GM19455 (cell line): ENCODE results near the gene WDR72.
"Not testable (repeated sequence)": the region's sequence is repeated elsewhere in the genome, so short reads cannot be mapped to it uniquely, and the experiment has no call there.

Experiments
- ATAC-seq: cut with Tn5 transposase; IDR thresholded peaks from one replicate; pipeline ENCODE4 v1.9.1; 2021; ENCODE audit not compliant: unreplicated experiment

WDR72 gene

DNA sequence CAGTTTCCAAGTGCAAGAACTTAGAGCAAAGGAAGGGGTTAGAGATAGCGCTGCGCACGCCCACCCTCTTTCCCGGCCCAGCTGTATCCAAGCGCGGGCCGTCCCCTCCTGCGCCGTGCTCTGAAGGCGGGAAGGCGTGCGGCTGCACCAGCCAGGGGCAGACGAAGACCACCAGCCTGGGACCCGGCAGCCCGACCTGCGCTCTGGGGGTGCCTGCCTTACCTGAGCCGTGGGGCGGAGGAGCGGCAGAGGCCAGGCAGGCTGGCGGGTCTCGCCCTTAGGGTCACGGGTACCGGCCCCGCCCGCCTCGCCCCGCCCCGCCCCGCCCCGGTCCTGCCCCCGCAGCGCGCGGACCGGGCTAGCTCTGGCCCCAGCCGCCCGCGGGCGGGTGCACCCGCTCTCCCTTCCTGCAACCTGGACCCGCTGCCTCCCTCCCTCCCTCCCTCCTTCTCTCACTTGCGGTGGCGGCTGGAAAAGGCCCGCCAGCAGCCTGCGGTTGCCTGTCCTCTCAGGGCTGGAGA, at the start of gene WDR72:
WDR72 (minus strand) TSS at position 253 of the 521 bp plus-strand sequence. CDS start 26,514 bp downstream, outside the sequence.
- no peak for ATAC-seq

DNA sequence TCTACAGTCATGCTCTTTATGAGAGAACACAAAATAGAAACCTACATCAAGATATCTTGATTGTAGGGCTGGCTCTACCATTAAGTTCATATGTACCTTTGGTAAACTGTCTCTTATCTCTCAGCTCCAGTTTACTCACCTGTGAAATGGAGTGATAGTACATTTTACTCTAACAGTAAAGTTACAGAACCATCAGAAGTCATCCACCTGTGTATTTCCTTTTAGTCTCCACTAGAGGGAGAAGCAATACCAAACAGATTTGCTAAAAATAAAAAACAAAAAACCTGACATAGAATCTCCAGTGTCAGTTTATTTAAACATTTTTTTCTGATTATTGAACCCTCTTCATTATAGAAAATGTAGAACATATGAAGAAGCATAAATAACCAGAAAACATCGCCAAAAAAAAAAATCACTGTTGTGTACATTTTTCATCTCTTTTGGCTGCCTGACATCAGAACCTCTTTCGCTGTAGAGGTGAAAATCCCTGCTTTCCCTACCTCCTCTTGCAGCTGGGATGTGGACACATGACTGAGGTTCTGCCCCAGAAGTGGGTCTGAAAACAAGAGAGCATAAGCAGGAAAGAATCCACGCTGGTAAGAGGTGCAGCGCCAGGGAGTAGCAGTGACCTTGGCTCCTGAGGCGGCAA, 48.7 kb upstream of the WDR72 start:
- ATAC-seq = no peak

DNA sequence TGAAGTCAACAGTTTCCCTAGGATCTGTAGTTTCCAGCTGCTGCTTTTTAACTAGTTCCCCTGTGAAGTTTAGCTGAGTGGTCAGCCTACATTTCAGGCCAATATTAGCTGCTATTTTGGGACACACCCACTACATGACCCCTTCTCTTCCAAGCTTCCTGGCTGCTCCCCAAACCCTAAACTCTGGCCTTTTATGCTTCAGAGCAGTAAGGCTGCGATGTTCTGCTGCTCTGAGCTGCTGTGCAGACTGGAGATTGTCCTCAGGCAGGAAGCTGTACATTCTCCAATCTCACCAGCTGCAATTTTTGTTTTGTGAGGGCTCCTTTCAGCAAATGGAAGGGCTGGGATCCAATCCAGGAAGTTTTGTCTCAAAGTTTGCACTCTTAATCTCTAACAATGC, 48.0 kb upstream of the WDR72 start:
- ATAC-seq = no peak

DNA sequence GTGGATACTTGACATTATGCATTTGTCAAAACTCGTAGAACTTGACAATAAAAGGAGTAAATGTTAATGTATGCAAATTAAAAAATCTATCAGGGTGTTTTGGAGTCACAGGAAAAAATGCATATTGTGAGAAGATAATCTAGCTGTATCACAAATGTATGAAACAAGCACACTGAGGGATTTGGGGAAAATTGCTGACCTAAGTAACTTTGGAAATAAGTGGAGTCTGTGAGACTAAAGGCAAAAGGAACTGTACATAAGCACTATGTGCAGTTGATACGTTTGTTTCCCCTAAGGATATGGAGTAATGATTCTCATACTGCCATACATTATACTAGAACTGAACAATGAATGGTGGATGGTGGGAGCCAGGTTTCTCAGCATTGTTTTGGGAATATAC, 43.2 kb upstream of the WDR72 start:
- ATAC-seq = no peak

DNA sequence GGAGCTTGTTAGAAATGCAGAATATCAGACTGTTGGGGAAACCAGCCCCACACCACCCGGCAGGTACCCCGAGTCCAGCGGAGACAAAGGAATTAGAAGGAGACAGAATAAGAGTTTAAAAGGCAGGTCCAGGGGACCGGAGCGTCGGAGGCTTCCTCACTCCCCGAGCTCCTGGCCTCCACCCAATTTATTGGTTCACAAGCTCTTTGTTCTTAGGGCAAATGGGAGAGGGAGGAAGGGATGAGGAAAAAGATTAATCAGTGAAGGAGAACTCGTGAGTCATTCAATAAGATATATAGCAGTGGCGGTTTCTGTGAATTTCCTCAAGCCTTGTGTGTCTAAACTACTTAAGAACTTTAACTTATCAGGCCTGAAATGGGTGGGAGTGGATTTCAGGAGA, 32.1 kb upstream of the WDR72 start:
- ATAC-seq = no peak

DNA sequence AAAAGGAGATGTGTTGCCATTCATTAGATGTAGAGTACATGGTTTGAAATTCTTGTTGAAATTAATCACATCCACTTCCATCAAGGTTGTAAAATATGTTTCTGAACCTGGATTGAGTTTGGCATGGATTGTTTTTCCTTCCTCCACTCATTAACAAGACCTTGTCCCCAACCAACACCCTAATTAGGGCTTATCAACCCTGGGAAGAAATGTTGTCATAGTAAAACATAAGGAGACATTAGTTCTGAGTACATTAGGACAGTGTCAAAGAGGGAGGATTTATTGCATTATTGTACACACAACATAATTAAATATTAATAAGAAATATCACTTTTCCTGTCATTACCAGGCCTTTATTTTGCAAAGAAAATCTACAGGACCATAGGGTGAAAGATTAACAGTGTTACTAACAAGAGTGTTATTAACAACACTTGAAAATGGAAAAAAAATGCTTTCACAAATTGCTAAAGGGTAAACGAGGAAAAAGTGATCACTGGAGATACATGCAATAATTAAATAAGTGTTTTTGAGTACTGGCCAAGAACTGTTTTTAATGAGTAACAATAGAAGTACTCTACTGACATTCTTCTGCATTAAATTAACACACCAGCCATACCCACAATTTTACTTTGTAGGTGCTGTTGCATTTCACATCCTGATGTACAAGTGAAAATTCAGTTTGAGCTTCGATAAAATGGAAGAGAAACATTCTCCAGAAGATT, 30.4 kb upstream of the WDR72 start:
- no peak for ATAC-seq

DNA sequence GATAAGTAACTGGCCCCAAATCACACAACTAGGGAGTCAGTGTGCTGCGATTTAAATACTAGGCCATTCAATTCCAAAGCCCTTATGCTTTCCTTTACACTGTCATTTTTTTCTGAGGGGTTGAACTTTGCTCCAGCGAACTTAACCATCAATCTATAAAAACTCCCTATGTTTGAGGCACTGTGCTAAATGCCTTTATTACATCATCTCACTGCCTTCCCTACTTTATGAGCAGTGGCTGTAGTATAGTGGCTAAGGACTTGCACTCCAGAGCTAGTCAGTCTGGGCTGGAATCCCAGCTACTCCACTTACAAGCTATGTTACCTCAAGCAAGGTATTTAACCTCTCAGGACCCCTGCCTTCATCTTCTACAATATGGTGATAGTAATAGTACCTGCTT, 26.9 kb upstream of the WDR72 start:
- no peak for ATAC-seq

DNA sequence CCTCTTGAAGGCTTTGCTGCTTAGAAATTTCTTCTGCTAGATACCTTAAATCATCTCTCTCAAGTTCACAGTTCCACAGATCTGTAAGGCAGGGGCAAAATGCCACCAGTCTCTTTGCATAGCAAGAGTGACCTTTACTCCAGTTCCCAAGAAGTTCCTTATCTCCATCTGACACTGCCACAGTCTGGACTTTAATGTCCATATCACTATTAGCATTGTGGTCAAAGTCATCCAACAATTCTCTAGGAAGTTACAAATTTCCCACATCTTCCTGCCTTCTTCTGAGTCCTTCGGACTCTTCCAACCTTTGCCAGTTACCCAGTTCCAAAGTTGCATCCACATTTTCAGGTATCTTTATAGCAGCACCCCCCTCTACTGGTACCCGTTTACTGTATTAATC, 25.8 kb upstream of the WDR72 start:
- ATAC-seq = not testable (repeated sequence)

DNA sequence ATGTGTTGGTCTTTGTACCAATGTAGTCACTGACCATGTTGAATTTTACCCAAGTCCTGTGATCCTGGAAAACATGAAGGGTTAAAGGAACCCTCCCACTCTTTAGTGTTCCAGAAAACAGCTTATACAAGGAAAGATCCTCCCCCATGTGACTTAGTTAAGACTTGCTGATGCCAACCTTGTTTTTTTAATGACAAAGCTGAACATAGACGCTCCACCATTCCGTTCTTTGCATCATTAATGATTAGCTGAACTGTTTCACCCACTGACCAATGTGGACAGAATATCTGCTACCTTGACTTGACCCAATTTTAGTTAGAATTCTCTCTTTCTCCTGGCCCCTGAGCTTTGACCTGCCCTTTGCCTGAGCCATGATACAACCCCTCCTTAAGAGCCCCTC, 3.5 kb upstream of the WDR72 start:
- no peak for ATAC-seq

DNA sequence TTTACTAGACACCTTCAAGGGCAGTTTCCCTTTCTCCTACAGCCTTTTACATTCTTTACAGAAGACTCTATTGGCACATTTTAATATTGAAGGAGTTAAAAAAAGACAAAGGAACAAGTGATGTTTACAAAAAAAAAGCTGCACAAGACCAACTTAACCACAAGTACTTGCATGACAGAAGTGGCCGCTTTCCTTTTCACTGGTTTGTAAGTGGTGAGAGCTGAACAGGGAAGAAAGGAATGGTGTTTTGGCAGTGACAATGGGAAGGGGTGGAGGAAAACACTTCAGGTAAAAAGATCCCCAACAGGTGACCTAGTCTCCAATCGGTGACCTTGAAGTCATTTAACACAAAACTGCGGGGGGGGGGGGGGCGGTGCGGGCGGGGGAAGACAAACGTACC, 1.1 kb downstream of the WDR72 start:
- no peak for ATAC-seq

DNA sequence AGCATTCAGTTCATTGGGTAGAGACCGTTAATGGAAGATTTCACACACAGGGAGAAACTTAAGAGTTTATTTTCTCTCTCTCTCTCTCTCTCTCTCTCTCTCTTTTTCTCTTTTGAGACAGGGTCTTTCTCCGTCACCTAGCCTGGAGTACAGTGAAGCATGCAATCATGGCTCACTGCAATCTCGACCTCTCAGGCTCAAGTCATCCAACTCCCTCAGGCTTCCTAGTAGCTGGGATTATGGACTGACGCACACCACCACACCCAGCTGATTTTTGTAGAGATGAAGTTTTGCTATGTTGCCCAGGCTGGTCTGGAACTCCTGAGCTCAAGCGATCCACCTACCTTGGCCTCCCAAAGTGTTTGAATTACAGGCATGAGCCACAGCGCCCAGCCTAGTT, 1.6 kb downstream of the WDR72 start:
- ATAC-seq = no peak

DNA sequence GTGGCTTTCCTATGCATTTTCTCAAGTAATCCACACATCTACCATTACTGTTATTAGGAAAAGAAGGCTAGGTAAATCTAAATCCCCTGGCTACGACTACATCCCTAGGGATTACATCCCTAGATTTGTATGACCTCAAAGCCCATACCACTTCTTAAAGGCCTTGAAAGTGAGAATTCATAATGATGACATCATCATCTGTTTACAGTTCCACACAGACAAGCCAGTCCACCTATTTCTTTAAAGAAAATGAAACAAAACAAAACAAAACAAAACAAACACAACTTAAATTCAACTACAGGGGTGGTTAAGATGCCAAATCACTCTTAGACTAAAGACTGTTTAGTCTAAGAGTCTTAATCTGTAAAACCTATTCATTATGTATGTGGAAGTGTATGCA, 5.7 kb downstream of the WDR72 start:
- no peak for ATAC-seq

DNA sequence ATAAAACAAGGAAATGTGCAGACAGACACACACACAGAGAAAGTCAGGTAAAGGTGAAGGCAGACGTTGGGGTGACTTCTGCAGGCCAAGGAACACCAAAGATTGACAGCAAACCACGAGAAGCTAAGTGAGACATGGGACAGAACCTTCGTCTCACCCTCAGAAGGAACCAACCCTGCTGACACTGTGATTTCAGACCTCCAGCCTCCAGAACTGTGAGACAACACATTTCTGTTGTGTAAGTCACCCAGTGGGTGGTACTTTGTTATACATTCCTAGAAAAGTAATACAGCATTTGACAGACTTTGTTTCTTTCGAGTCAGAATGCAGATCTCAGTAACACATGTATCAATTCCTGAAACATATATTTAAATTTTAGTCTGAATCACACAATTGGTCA, 7.1 kb downstream of the WDR72 start:
- ATAC-seq = no peak

DNA sequence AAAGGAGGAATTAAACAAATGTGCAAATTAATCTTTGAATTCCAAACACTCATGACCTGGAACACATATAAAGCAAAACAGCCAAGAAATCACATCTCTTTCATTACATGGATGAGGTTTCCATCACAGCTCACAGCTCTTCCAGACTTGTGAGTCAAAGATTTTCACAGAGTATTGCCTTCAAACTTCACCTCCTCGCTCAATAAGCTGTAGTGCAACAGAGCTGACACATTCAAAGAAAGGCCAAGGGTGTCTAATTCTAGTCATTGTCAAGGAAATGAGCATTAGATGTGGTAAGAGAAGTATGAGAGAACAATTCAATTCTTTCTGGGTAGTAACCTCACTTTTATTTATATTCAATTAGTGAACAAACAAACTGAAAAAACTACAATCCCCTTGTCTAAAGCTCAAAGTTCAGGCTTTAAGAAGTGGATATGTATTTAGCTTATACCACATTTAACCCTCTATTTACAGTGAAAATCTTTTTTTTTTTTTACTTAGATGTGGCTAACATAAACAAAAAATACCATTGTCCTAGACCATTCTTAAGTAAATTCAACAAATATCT, 11.9 kb downstream of the WDR72 start:
- no peak for ATAC-seq

DNA sequence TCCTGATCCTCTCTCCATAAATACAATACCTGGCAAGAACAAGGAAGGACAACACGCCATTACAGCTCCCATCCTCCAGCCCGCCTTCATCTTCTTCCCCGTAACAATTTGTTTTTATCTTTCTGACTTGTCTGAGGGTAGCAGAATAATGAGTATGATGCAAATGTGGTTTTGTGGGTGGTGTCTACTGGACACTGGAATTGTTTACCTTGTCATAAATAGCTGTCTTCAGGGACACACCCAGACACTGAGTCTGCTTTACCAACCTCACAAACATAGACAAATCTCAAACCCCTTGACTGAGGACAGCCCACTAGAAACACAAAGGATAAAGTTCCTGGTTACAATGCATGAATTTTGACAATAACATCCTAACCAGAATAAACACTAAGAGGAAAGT, 13.4 kb downstream of the WDR72 start:
- ATAC-seq = no peak

DNA sequence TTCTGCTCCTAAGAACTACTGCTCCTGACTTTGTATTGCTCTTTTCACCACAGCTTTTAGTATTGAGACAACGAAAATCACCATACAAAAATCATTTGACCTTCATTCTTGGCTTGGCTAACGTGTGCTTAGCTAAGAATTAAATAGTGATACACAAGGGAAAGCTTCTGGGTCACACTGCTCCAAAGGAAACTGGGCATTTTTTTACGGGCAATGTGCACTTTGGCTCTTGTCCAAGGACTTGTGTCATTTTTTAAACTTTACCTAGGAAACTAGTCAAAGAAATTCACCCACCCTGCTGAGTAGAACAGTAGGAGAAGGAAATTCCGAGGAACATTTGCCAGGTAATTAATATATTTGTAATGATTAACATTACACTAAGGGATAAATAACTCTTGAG, 19.8 kb downstream of the WDR72 start:
- no peak for ATAC-seq

DNA sequence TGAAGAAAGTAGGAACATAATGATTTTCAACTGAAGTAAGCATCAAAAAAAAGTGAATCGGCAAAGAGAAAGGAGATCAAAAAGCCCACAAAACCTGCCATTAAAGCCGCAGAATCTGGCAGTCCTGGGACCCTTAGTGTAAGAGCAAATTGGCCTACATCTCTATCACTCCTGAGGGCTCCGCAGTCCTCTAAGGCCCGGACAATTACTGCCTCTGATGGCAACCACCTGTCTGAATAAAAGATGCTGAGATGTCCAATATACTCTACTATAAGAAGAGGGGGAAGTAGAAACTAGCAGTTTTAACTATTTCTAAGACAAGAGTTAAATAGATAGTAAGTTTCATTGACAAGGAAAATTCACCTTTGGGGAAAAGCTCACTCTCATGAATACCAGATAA, 20.3 kb downstream of the WDR72 start:
- ATAC-seq = no peak

DNA sequence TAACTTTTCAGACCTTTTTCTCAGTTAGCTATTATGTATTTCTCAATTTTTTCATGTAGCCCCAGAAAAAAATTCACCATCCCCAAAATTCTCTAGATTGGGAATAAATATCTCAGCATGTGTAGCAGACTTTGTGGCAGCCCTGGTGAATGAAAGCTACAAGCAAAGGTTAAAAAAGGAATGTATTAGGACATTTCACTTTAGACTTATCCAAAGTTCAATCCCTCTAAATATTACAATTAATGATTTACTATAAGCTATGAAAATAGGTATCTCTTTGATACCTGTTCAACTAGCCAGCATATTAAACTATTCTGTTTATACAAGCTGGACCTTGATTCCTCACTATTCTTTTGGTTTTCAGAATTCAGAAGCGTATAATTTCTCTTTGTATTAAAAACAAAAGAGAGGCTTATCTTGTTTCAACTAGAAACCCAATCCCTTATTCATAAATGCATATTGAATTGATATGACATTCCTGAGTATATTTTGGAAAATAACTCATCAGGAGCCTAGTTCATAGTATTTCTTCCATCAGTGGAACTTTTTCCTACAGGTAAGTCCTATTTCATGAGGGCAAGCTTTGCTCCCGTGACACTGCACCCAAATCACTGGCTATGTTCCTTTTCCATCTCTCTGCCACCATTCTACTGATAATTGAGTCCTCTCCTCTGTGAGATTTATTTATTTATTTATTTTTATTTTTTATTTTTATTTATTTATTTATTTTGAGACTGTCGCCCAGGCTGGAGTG, 38.0 kb downstream of the WDR72 start:
- no peak for ATAC-seq

DNA sequence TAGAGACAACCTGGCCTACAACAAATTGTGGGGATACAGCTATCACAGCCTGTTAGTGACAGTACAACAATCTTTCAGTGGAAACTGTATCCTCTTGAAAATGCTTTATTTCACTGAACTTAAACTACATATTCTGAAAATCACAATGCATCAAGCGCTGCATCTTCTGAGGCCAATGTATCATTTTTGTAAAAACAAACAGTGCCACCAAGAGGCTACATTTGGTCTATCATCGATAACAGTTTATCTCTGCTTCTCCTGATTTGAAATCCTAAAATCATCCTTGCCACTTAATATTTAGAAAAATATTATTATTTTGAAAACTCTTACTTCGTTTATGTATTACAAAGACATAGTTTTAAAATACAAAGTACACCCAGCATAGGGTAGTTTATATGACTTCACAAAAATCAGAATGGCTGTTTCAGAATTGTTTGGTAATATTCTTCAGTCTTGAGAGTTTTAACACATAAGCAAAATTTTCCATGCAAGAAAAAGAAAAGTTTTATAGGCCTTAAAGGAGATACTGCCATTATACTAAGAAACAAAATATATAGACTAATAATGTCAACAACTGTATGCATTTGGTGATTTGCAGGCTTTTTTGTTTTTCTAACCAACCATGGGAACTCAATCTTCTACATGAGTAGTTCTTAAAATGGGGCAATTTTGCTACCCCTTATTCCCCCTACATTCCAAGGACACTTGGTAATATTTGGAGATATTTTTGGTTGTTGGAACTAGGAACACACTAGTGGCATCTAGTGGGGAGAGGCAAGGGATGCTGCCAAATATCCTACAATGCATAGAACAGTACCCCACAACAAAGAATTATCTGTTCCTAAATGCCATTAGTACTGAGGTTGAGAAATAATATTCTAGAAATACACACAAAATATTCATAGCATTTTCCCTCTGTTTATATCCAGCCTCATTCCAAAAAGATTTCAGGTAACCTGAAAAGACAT, 42.3 kb downstream of the WDR72 start:
- ATAC-seq = no peak

DNA sequence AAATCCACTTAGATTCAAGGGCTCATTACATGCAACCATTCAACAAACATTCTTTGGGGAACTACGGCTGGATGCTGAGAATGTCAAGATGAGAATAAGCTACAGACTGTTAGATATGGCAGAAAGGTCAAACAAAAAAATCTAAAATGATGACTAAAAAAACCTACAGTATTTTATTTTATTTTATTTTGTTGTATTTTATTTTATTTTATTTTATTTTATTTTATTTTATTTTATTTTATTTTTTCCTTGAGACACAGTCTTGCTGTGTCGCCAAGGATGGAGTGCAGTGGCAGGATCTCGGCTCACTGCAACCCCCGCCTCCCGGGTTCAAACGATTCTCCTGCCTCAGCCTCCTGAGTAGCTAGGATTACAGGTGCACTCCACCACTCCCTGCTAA, 46.2 kb downstream of the WDR72 start:
- no peak for ATAC-seq
